H1 (cell line): ENCODE results near the gene GRIP1. TPM values are rescaled to one million over a fixed set of nuclear protein-coding genes. Genes with fewer than 3 reads are reported as not detected.

Experiments used
- CBX5 ChIP-seq: fragments of 300-800, 300-1000 bp; sonication (generic); IDR thresholded peaks from 2 replicates; pipeline ENCODE4 v1.7.1; 2016; ENCODE audit warnings: antibody characterized with exemption, low read length, low read depth
- GTF2F1 ChIP-seq: IDR thresholded peaks from 2 replicates; pipeline ENCODE4 v1.6.1; 2012; ENCODE audit warnings: low read depth, low read length, improper control_type of control experiment, borderline replicate concordance
- HDAC2 ChIP-seq, 2 experiments: fragments of 300-600 bp in 1 of 2; sonication (generic) in 1 of 2; IDR thresholded peaks; 2 replicates each; pipeline ENCODE4 v1.6.1; 2011 to 2012; ENCODE audit warnings: low read depth in 2 of 2, low read length in 2 of 2, mild to moderate bottlenecking in 2 of 2, moderate library complexity in 2 of 2, borderline replicate concordance in 1 of 2, inconsistent platforms in 1 of 2
- polyA plus RNA-seq, 7 experiments: library from polyadenylated mRNA; depleted of rRNA in 3 of 7; stranded (reverse) in 5 of 7; unstranded in 2 of 7; fragments of >200 nt in 5 of 7; fragments of 200-250 nt in 2 of 7; gene quantifications; 1 replicate in 5 of 7; 2 replicates in 1 of 7; 4 replicates in 1 of 7; pipeline versions ENCODE4 v1.2.1 to v1.2.3, GENCODE V29; 2011 to 2013; ENCODE audit warnings: missing spikeins in 2 of 7, mixed read lengths in 2 of 7
- total RNA-seq: library from RNA; stranded (reverse); fragmentation: NEBNext Ultra II Directional; extraction: Animal tissue kit (Norgen Biotek cat#: 25700); gene quantifications from 2 replicates; pipeline ENCODE4 v1.2.1, GENCODE V29; 2021

The GRIP1 gene
- total and polyA plus RNA-seq, 2 of the 8 experiments (the other 6 are each of a cell fraction or from before 2014, with no cell fraction given): 4.5 to 27.3 TPM

DNA sequence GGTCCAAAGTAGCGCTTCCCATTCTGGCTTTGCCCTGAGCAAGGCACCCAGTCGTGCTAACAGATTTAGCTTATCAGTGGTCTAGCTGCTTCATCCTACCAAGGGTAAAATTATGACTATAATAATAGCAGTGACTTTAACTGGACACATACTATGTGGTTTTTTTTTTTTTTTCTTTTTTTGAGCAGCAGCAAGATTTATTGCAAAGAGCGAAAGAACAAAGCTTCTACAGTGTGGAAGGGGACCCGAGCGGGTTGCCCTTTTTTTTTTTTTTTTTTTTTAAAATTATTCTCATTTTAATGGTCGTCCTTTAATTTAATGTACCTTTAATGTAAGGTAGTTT lies 376.1 kb downstream of the GRIP1 start (continued):
- TF ChIP-seq GTF2F1 (no peak), CBX5 (no peak), HDAC2 (IDR thresholded peaks at IDR 0.05; ENCODE audit: borderline replicate concordance in 1 of 2, low read depth in 2 of 2, low read length in 2 of 2) (no peak)
